Activated naive CD8-positive, alpha-beta T cell treated with anti-CD3 and anti-CD28 coated beads, Interleukin-2, amount 10 ng/mL, durations not matched to agents 7 days and 5 days (primary cell): ENCODE measurements around the gene SRL. TPM values are rescaled to one million over a fixed set of nuclear protein-coding genes. Genes with fewer than 3 reads are reported as not detected.

Experiments used
- ATAC-seq: fragments of 150-1000 bp; cut with Tn5 transposase; one replicate; pipeline ENCODE4 v1.10.0; 2021; ENCODE audit warnings: low read depth, moderate library complexity
- POLR2A ChIA-PET: fragments of 350-600 bp; sonication (Branson Sonifier 250); formaldehyde crosslinking; loops from one replicate; lab custom pipeline; 2021; ENCODE audit warnings: antibody characterized with exemption; lab: Charles Lee
- DNase-seq: peaks from one replicate; pipeline ENCODE4 v3.0.0; 2021
- H3K27ac Mint-ChIP-seq: one replicate; pipeline ENCODE4 v1.8.0; 2022; ENCODE audit warnings: mild to moderate bottlenecking, mixed read lengths
- H3K27me3 Mint-ChIP-seq: one replicate; pipeline ENCODE4 v1.8.0; 2022; ENCODE audit warnings: mild to moderate bottlenecking, moderate library complexity, mixed read lengths
- H3K36me3 Mint-ChIP-seq: one replicate; pipeline ENCODE4 v1.8.0; 2021; ENCODE audit warnings: mild to moderate bottlenecking, mixed read lengths
- H3K4me1 Mint-ChIP-seq: one replicate; pipeline ENCODE4 v1.8.0; 2021; ENCODE audit warnings: mixed read lengths
- H3K4me3 Mint-ChIP-seq: one replicate; pipeline ENCODE4 v1.8.0; 2022; ENCODE audit warnings: mild to moderate bottlenecking, moderate library complexity, mixed read lengths
- H3K9me3 Mint-ChIP-seq: one replicate; pipeline ENCODE4 v1.8.0; 2021; ENCODE audit warnings: mixed read lengths
- total RNA-seq, 2 experiments: library from RNA; stranded (reverse); gene quantifications; one replicate each; pipeline ENCODE4 v1.2.3, GENCODE V29; 2021

SRL gene
- not detected for total RNA-seq

- Mint-ChIP-seq H3K27me3 (peaks cover 6% of the 10 kb centered on the region), H3K4me1 (peaks cover 9% of the 10 kb centered on the region), H3K27ac (no peak within 1 kb of the TSS), H3K36me3 (no peaks in the 10 kb centered on the region), H3K4me3 (no peak within 1 kb of the TSS), H3K9me3 (no peaks in the 10 kb centered on the region)
- ATAC-seq (no peak), DNase-seq (no peak)
- POLR2A ChIA-PET, result no interaction called here
Measured at GRCh38 chr16:4241928-4242283, at the start of gene SRL. Gene SRL, minus strand, starts transcription at chr16:4242080. Its CDS starts 13 bp downstream, at chr16:4242067.

DNA sequence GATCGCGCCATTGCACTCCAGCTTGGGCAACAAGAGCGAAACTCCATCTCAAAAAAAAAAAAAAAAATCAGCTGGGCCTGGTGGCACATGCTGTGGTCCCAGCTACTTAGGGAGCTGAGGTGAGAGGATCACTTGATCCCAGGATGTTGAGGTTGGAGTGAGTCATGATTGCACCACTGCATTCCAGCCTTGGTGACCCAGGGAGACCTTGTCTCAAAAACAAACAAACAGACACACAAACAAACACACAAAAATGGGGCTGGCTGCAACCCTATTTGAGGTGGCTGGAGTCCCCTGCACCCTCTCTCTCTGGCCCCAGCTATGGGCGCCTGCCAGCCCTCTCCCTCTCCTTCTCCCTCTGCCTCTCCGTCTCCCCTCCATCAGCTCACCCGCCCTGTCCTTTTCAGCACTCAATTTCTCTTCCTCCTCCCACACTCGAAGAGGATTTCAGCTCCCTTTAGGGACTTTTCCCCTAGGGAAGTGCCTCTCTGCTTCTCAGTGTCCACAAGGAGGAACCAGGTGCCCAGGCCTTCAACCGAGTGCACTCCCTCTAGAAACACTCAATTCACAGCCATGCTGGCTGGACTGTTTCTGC lies 48.5 kb upstream of the SRL start:
- POLR2A ChIA-PET, result interaction anchor here (0.6 to 1.2 kb wide), 3 partner anchors 52 to 76 kb away, joined by 4 to 5 read pairs (median 4); no protein-coding TSS in a partner anchor

GRCh38 chr16:4288148-4288921 lies 46.5 kb upstream of the SRL start:
- H3K9me3 Mint-ChIP-seq, result no peaks in the 10 kb centered on the region
- peak; percentile 94 for ATAC-seq
- DNase-seq, result peak; percentile 87
- H3K4me1 Mint-ChIP-seq, result peaks cover 2% of the 10 kb centered on the region
- peaks cover 15% of the 10 kb centered on the region for H3K27me3 Mint-ChIP-seq
- no peaks in the 10 kb centered on the region for H3K36me3 Mint-ChIP-seq
- H3K27ac Mint-ChIP-seq, result no peak overlapping the region
- POLR2A ChIA-PET, result interaction anchor here (0.5 to 1.0 kb wide), 2 partner anchors 20 to 40 kb away, joined by 3 to 6 read pairs; no protein-coding TSS in a partner anchor
- no peak overlapping the region for H3K4me3 Mint-ChIP-seq

More for the DNA sequence above, 48.5 kb upstream of the SRL start:
- Mint-ChIP-seq H3K36me3 (no peaks in the 10 kb centered on the region), H3K27ac (no peak overlapping the region), H3K9me3 (no peaks in the 10 kb centered on the region), H3K4me1 (peaks cover 2% of the 10 kb centered on the region), H3K27me3 (peaks cover 22% of the 10 kb centered on the region), H3K4me3 (no peak overlapping the region)
- ATAC-seq (no peak), DNase-seq (no peak)

- Mint-ChIP-seq H3K9me3 (peaks cover 4% of the 10 kb centered on the region), H3K4me3 (no peak overlapping the region), H3K27me3 (peaks cover 19% of the 10 kb centered on the region), H3K4me1 (peaks cover 2% of the 10 kb centered on the region), H3K36me3 (peaks cover 2% of the 10 kb centered on the region), H3K27ac (no peak overlapping the region)
- POLR2A ChIA-PET, result interaction anchor here (1.0 kb wide), 1 partner anchor 12 kb away, joined by 3 read pairs; no protein-coding TSS in a partner anchor
- ATAC-seq, result no peak
- no peak for DNase-seq
Measured at GRCh38 chr16:4285167-4285566, 43.3 kb upstream of the SRL start.

DNA sequence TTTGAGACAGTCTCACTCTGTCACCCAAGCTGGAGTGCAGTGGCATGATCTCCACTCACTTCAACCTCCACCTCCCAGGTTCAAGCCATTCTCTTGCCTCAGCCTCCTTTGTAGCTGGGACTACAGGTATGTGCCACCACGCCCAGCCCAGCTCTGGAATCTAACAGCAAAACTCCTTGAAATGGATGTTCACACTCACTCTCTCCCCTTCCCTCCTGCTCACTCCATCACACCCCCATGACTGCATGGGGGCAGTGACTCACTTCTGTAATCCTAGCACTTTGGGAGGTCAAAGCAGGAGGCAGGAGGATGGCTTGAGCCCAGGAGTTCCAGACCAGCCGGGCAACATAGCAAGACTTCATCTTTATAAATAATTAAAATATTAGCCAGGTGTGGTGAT lies 42.1 kb upstream of the SRL start:
- Mint-ChIP-seq H3K36me3 (peaks cover 2% of the 10 kb centered on the region), H3K4me1 (peaks cover 2% of the 10 kb centered on the region)
- POLR2A ChIA-PET, result no interaction called here

GRCh38 chr16:4283441-4283840 lies 41.6 kb upstream of the SRL start:
- no peak for DNase-seq
- no peak for ATAC-seq
- peaks cover 2% of the 10 kb centered on the region for H3K36me3 Mint-ChIP-seq
- POLR2A ChIA-PET, result no interaction called here
- peaks cover 2% of the 10 kb centered on the region for H3K4me1 Mint-ChIP-seq
- H3K27me3 Mint-ChIP-seq, result peaks cover 19% of the 10 kb centered on the region
- H3K9me3 Mint-ChIP-seq, result peaks cover 4% of the 10 kb centered on the region
- no peak overlapping the region for H3K4me3 Mint-ChIP-seq
- no peak overlapping the region for H3K27ac Mint-ChIP-seq

More for the DNA sequence above, 42.1 kb upstream of the SRL start:
- no peak for DNase-seq
- no peak for ATAC-seq
- Mint-ChIP-seq H3K4me3 (no peak overlapping the region), H3K9me3 (peaks cover 4% of the 10 kb centered on the region), H3K27me3 (peaks cover 19% of the 10 kb centered on the region), H3K27ac (no peak overlapping the region)

- no peak overlapping the region for H3K4me3 Mint-ChIP-seq
- peaks cover 2% of the 10 kb centered on the region for H3K36me3 Mint-ChIP-seq
- peaks cover 13% of the 10 kb centered on the region for H3K27me3 Mint-ChIP-seq
- no peaks in the 10 kb centered on the region for H3K4me1 Mint-ChIP-seq
- H3K9me3 Mint-ChIP-seq, result peaks cover 4% of the 10 kb centered on the region
- DNase-seq (no peak), ATAC-seq (no peak)
- POLR2A ChIA-PET, result no interaction called here
- H3K27ac Mint-ChIP-seq, result no peak overlapping the region
Measured at GRCh38 chr16:4280625-4281024, 38.7 kb upstream of the SRL start.

DNA sequence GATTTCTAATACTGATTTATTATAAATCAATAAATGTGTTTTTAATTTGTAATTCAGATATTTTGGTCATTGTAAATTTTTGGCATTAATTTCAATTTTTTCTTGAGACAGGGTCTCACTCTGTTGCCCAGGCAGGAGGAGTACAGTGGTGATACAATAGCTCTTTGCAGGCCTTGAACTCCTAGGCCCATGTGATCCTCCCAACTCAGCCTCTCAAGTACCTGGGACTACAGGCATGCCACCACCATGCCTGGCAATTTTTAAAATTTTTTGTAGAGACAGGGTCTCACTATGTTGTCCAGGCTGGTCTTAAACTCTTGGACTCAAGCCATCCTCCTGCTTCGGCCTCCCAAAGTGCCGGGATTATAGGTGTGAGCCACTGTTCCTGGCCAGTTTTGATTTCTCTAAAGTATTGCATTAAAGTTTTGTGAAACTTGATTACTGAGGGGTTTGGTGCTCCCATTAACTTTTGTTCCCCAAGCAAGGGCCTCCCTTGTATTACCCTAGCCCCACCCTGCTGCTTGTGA lies 36.2 kb upstream of the SRL start:
- Mint-ChIP-seq H3K27me3 (peaks cover 11% of the 10 kb centered on the region), H3K27ac (no peak overlapping the region), H3K4me3 (no peak overlapping the region), H3K36me3 (peaks cover 2% of the 10 kb centered on the region), H3K4me1 (peaks cover 4% of the 10 kb centered on the region), H3K9me3 (peaks cover 4% of the 10 kb centered on the region)
- no peak for ATAC-seq
- POLR2A ChIA-PET, result no interaction called here
- no peak for DNase-seq

GRCh38 chr16:4275861-4276260 lies 34.0 kb upstream of the SRL start:
- POLR2A ChIA-PET, result no interaction called here
- no peak overlapping the region for H3K4me3 Mint-ChIP-seq
- ATAC-seq (no peak), DNase-seq (no peak)
- H3K9me3 Mint-ChIP-seq, result peaks cover 2% of the 10 kb centered on the region
- H3K4me1 Mint-ChIP-seq, result peaks cover 4% of the 10 kb centered on the region
- H3K27me3 Mint-ChIP-seq, result peaks cover 2% of the 10 kb centered on the region
- H3K27ac Mint-ChIP-seq, result no peak overlapping the region
- H3K36me3 Mint-ChIP-seq, result peaks cover 2% of the 10 kb centered on the region

DNA sequence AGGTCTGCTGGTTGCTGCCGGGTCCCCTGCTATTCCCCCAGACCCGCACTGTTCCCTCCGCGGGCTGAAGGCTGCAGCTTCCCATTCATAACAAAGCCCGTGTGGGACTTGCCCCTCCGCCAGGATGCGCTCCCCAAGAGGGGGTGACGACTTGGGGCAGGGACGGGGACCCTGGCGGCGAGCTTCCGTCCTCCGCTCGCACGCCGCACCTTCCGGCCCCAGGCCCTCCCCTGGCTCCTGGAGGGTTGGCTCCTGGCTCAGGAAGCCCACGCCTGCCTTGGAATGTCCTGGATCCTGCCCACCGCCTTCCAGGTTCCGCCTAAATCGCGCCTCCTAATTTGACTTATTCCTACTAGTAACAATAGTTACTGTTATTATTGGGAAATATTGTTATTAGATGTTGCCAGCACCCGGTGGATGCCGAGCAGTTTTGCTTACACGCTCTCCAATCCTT lies 32.0 kb upstream of the SRL start:
- Mint-ChIP-seq H3K4me3 (peak overlapping the region; percentile 77), H3K27me3 (no peaks in the 10 kb centered on the region), H3K9me3 (no peaks in the 10 kb centered on the region), H3K4me1 (peaks cover 7% of the 10 kb centered on the region), H3K27ac (peak overlapping the region; percentile 42), H3K36me3 (no peaks in the 10 kb centered on the region)
- ATAC-seq, result peak; percentile 15
- DNase-seq, result peak; percentile 74
- POLR2A ChIA-PET, result interaction anchor here (0.9 to 3.7 kb wide), 5 partner anchors 11 to 77 kb away, joined by 3 to 36 read pairs (median 12); partner anchors contain the start of genes GLIS2 and PAM16

GRCh38 chr16:4272114-4272956 lies 30.5 kb upstream of the SRL start:
- H3K36me3 Mint-ChIP-seq, result peaks cover 3% of the 10 kb centered on the region
- no peak for DNase-seq
- POLR2A ChIA-PET, result interaction anchor here (0.6 to 3.7 kb wide), 22 partner anchors 9 to 687 kb away, joined by 3 to 36 read pairs (median 4); partner anchors contain the start of genes CORO7, CREBBP, HMOX2 and NMRAL1
- H3K4me1 Mint-ChIP-seq, result peaks cover 11% of the 10 kb centered on the region
- peak overlapping the region; percentile 89 for H3K4me3 Mint-ChIP-seq
- peak overlapping the region; percentile 88 for H3K27ac Mint-ChIP-seq
- H3K27me3 Mint-ChIP-seq, result no peaks in the 10 kb centered on the region
- ATAC-seq, result peak; percentile 21
- H3K9me3 Mint-ChIP-seq, result no peaks in the 10 kb centered on the region

DNA sequence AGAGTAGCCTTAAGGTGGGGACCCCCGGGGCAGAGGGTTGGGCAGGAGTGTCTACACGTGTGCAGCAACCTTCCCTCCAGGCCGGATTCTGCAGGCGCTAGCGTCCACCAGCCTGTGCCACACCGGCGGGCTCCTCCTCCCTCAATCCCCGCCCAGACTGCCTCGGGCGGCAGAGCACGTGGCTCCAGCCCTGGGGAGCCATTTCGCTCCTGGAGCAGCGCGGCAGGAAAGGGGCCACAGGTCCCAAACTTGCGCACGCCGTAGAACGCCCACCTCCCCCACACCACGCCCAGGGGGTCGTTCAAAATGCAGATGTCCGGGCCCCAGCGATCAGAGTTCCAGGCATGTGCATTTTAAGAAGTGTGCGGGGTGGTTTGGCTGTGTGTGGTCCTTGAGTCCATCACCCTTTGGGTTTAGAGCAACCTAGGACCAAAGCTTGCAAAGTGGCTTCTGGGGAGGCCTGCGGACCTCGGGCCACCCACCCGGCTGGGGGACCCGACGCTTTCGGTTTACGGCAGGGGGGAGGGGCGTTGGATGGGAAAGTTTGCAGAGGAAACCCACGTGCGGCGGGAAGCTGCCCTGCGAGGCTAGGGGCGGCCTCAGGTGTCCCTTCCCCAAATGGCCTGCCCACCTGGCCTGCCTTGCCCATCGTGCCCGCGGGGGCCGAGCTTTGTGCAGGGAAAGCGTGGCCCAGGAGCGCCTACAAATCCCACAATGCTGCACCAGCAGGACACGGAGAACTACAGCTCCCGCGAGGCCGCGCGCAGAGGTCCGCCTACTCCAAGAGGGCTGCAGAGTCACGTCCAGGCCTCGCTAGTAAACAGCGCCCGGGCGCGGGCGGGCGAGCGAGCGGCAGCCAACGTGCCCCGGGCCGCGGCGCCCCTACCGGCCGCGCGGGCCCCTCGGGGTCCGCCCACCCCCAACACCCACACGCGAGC lies 29.6 kb upstream of the SRL start:
- Mint-ChIP-seq H3K4me1 (peaks cover 11% of the 10 kb centered on the region), H3K27me3 (no peaks in the 10 kb centered on the region), H3K9me3 (no peaks in the 10 kb centered on the region), H3K36me3 (peaks cover 3% of the 10 kb centered on the region), H3K4me3 (peak overlapping the region; percentile 84), H3K27ac (peak overlapping the region; percentile 87)
- DNase-seq, result peak; percentile 89
- ATAC-seq, result peak; percentile 79
- POLR2A ChIA-PET, result interaction anchor here (0.8 to 3.7 kb wide), 14 partner anchors 8 to 688 kb away, joined by 3 to 36 read pairs (median 4); partner anchors contain the start of genes CORO7, CREBBP, HMOX2 and PAM16
